SKM-1 treated with dmso at 0.1 percent for 144 hours (cell line): ENCODE data around the gene NFIA.

Experiments
- DNase-seq: peaks from one replicate; lab custom pipeline; 2025; ENCODE audit not compliant: unreplicated experiment; lab: John Stamatoyannopoulos, UW

NFIA gene

GRCh38 chr1:61207416-61207815 is 125.1 kb downstream of the NFIA start:
- no peak for DNase-seq

- no peak for DNase-seq
These were observed 125.8 kb downstream of the NFIA start for GRCh38 chr1:61208172-61208571.

DNA sequence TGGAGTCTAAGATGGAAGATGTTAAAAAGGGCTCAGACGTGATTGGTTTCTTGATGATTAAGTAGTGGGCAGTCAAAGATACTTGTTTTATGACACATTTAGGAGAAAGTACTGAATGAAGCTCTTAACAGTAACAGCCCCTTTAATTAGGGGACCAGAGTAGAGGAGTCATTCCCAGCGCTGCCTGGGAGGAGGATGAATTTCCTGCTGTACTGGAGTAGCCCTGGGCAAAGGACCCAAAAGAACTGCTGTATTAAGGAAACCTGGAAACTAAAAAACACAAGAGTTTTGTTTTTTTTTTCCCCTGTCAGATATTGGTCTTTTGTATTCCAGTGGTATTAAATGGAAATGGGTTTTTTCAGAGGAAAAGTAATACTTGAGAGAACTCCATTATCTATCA is 126.5 kb downstream of the NFIA start:
- DNase-seq = no peak

GRCh38 chr1:61210435-61211154 is 128.2 kb downstream of the NFIA start:
- no peak for DNase-seq

DNA sequence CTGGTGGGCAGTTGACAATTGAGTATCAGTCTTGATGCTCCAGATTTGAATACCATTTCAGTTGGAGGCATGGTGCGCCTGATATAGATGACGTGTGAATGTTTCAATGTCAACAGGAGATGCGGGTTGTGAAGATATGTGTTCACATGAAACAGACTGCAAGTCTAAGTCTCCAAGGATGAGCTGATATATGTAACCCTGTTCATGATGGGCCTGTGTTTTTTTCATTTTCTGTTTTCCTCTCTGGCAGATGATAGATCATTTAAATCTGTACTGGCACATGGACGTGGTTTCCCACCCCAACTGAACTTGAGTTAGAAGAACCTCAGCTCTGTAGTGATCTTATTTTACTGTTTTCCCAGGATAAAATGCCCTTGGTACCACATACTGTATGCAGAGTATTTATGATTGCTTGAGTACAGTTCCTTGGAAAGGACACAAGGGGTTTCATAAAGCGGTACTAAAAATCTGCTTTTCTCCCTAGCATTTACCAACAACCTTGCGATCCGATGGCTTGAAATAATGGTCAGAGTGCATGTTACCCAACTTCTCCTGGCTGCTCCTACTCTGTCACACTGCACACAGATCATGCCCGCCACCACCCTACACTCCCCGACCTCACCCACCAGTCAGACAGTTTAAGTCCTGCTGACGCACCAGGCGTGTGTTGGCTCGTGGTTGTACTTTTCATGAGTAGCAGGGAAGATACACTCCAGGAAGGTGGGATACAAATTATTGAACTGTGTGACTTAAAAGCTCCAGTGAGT is 131.1 kb downstream of the NFIA start:
- no peak for DNase-seq

GRCh38 chr1:61215119-61215518 is 132.8 kb downstream of the NFIA start:
- no peak for DNase-seq

- DNase-seq = no peak
These were observed 133.4 kb downstream of the NFIA start for GRCh38 chr1:61215676-61216289.

DNA sequence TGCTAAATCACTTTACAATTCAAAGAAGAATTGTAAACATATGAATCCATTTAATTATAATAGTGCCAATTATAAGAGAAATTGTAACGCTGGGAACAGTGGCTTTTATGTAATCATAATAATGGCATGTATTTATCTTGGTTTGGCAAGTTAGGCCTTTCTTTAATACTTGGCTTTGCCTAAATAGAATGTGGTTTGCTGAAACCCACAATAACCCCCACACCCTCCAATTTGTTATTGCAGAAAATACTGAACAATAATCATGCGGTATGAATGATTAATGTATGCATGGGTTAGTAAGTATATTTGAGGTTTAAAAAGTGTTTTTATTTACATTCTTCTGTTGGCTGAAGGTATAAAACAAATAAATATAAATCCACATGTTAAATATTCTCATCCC is 138.2 kb downstream of the NFIA start:
- no peak for DNase-seq

DNA sequence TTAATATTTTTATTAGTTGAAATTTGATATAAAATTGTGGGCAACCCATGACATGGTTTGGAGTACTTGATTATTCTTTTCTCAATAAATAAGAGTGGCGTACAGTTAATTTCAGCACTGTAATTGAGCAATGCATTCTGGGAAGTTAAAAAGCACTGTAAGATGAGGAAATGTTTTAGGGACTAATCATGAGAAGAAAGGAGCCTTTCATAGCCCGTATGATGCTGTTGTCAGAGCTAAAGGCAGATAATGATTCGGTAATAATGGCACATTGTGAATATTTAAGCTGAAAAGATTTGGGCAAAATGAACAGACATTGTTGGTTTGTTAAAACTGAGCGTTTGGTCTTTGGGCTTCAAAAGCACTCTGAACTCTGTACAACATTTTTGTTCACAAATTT is 139.3 kb downstream of the NFIA start:
- DNase-seq = no peak

- no peak for DNase-seq
These were observed 139.9 kb downstream of the NFIA start for GRCh38 chr1:61222240-61222639.

DNA sequence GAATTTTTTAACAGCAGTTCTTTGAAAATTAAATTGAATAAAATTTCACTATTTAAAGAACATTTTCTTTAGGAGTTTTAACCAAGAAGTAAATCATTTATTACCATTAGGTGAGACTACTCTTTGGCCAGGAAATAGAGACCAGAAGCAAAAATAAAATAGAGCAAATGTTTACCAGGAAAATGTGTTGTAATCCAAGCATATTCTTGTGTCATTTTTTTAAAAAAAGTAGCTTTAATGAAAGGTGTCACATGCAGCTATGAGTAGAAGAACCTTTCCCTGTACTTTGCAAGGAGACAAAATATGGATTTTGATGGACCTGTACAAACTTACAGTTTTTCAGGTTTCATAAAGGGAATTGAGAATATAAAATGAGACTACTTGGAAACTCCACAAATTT is 140.8 kb downstream of the NFIA start:
- no peak for DNase-seq

DNA sequence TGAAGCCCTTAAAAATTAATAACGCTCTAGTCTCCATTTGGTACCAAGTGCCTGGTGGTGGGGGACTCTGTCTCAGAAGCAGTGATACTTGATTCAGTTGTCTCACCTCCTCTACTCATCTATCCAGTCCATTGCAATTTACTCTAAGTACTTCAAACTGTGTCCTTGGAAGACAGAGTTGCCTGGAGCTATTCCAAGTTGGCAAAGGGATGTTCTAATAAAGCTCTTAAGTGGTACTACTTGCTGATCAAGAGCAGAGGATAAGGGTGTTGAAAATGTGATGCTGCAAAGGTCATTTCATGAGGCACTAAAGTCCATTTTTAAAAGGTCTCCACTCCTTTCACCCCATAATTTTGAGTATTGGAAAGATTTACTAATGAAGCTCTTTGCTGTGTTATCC is 142.2 kb downstream of the NFIA start:
- no peak for DNase-seq

- DNase-seq = no peak
These were observed 143.1 kb downstream of the NFIA start for GRCh38 chr1:61225478-61225877.

DNA sequence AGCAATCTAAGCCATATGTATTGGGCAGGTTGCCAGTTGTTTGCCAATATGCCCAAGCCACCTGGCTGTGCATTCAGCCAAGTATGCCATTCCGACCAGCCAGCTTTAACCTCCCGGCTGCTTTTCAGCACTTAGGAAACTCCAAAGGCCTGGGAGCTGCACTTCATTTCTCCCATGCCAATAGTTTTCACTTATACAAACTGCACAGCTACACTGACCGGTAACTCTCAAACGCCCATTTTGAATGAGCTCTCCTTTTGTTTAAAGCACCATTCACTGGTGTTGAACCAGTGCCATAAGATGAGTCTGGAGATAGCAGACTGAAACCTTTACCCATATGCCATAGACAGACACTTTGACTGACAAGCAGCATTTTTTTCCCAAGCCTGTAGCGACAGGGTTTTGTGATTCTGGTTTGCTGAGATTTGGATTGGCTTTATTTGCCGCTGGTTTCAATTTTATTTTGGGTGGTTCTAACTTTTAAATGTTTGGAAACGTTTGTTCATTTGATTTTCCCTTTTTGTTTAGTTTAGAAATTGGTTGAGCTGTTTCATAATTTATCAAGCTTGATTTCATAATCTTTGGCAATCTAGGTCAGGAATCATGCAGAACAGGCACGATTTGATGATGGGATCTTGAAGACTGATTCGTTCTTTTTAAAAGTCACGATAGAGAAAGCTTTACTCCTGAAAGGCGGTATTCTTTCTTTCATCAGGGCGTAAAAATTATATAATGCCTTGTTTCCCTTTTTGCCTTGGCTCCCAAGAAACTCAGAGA is 144.6 kb downstream of the NFIA start:
- no peak for DNase-seq

DNA sequence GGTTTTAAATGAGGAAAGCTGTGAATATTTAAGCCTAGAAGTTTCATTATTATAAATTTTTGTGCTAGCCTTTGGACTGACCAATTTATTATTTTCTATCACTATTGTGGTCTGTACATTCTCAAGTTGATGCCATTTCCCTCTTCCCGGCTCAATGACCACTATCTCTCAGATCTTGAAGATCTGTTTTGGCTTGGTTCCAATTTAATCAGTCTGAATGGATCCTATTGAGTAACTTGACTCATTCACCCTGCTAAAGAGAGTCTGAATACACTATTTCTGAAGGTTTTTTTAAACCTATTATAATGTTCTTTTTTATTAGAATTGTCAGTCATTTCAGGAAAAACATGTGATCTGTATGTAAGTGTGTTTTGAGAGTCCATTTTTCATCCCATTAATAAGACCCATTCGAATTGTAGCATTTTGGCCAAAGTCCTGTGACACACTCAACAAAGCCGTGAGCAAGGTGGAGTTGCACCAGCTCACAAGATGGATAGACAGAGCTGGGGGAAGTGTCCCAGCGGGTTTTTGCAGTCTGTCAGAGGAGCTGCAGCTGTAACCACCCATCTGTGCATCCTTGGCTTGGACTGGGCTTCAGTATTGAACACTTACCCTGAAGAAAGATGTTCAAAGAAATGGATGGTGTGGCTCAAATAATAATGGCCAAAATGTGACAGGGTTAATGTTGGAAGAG is 145.6 kb downstream of the NFIA start:
- no peak for DNase-seq

GRCh38 chr1:61230523-61230922 is 148.2 kb downstream of the NFIA start:
- no peak for DNase-seq

- DNase-seq = no peak
These were observed 149.4 kb downstream of the NFIA start for GRCh38 chr1:61231795-61232194.

DNA sequence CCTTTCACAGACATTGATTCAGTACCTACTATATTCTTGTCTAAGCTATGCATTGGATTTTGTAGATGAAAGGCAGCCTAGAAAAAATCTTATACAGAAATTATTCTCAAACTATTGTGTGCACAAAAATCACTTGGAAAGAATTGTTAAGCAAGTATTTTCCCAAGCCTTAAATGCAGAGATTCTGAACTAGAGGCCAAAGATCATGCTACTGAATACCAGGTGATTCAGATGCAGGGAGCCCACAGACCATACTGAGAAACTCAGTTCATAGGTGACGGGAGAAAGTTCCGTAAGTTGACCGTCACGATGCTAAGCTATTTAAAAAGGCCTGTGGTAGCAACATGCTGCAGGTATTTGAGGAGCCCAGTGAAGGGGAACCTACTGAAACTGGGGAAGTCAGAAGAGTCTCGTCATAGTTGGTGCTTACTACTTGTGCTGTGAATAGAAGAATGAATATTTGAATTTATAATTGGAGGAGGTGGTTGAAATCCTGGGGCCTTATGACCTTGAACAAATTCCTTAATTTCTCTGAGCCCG is 150.8 kb downstream of the NFIA start:
- DNase-seq = no peak

DNA sequence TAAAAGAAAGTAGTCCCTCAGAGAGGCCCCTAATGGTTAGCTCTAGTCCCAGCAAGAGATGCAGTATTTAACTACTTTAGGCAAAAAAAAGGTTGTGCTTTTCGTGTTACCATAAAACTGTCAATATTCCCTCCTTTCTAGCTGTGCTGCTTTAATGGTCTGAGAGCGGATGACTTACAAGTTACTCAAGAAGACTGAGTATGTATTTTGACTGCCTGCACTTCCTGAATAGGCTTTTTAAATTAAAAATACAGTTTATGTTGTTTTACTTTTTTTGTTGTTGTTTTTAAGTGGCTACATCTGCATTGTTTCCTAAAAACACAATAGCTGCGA is 152.2 kb downstream of the NFIA start:
- DNase-seq = no peak

GRCh38 chr1:61237147-61237546 is 154.8 kb downstream of the NFIA start:
- no peak for DNase-seq
